CD4-positive, alpha-beta T cell (primary cell): ENCODE data around the gene PKNOX1. TPM values are rescaled to one million over a fixed set of nuclear protein-coding genes. Genes with fewer than 3 reads are reported as not detected.
"Not testable (repeated sequence)": the region's sequence is repeated elsewhere in the genome, so short reads cannot be mapped to it uniquely, and the experiment has no call there.

ENCODE experiments used
- ATAC-seq: fragments of 200-7000 bp; cut with Tn5 transposase; one replicate; pipeline ENCODE4 v1.10.0; 2022; ENCODE audit warnings: mild to moderate bottlenecking; ENCODE audit not compliant: poor library complexity
- CTCF ChIA-PET: fragments of 350-600 bp; sonication (Branson Sonifier 250); formaldehyde crosslinking; loops from one replicate; lab custom pipeline; 2021; ENCODE audit warnings: antibody characterized with exemption, inconsistent platforms; lab: Charles Lee
- POLR2A ChIA-PET: fragments of 350-600 bp; sonication (Branson Sonifier 250); formaldehyde crosslinking; loops from one replicate; lab custom pipeline; 2021; ENCODE audit warnings: antibody characterized with exemption, inconsistent platforms; lab: Charles Lee
- DNase-seq, 14 experiments: peaks; one replicate each; pipeline ENCODE4 v3.0.0-alpha.2; 2013 to 2020; ENCODE audit warnings: mixed read lengths in 2 of 14
- H3K27ac ChIP-seq, 2 donors: one replicate each; pipeline versions ENCODE4 v1.5.1 to v1.7.0; 2013; ENCODE audit warnings: low read length in 2 of 2, low read depth in 1 of 2, mild to moderate bottlenecking in 1 of 2
- H3K27me3 ChIP-seq, 2 experiments: 1 replicate in 1 of 2; 2 replicates in 1 of 2; pipeline versions ENCODE4 v1.6.1 to v1.7.0; 2013; ENCODE audit warnings: low read length in 2 of 2, control low read depth in 1 of 2, mild to moderate bottlenecking in 1 of 2, moderate library complexity in 1 of 2; ENCODE audit not compliant: insufficient read depth in 2 of 2, control insufficient read depth in 1 of 2
- H3K36me3 ChIP-seq: one replicate; pipeline ENCODE4 v1.6.1; 2013; ENCODE audit warnings: low read length, control low read depth; ENCODE audit not compliant: insufficient read depth
- H3K4me1 ChIP-seq: one replicate; pipeline ENCODE4 v1.6.1; 2013; ENCODE audit warnings: low read length, control low read depth; ENCODE audit not compliant: insufficient read depth
- H3K4me3 ChIP-seq: one replicate; pipeline ENCODE4 v1.5.1; 2013; ENCODE audit warnings: mild to moderate bottlenecking, low read length, moderate library complexity
- H3K9me3 ChIP-seq, 2 experiments: 1 replicate in 1 of 2; 2 replicates in 1 of 2; pipeline versions ENCODE4 v1.6.1 to v1.7.0; 2013; ENCODE audit warnings: low read length in 2 of 2, mild to moderate bottlenecking in 2 of 2, control low read depth in 1 of 2, moderate library complexity in 1 of 2; ENCODE audit not compliant: control insufficient read depth in 1 of 2, insufficient read depth in 1 of 2
- H3K27ac Mint-ChIP-seq: one replicate; pipeline ENCODE4 v1.8.0; 2020; ENCODE audit warnings: mixed read lengths
- H3K27me3 Mint-ChIP-seq: one replicate; pipeline ENCODE4 v1.8.0; 2021; ENCODE audit warnings: mixed read lengths
- H3K36me3 Mint-ChIP-seq: one replicate; pipeline ENCODE4 v1.8.0; 2021; ENCODE audit warnings: low read depth, mixed read lengths
- H3K4me1 Mint-ChIP-seq: one replicate; pipeline ENCODE4 v1.8.0; 2021; ENCODE audit warnings: low read depth, mixed read lengths
- H3K4me3 Mint-ChIP-seq: one replicate; pipeline ENCODE4 v1.8.0; 2020; ENCODE audit warnings: mild to moderate bottlenecking, mixed read lengths
- H3K9me3 Mint-ChIP-seq: one replicate; pipeline ENCODE4 v1.8.0; 2020; ENCODE audit warnings: mixed read lengths
- CTCF ChIP-seq: fragments of 200-600 bp; IDR thresholded peaks from one replicate; pipeline ENCODE4 v1.8.0; 2022; ENCODE audit warnings: antibody characterized with exemption, mild to moderate bottlenecking
- intact Hi-C, 2 experiments: fragments of 100-400 bp; cut with DNase I in 1 of 2; cut with micrococcal nuclease in 1 of 2; formaldehyde crosslinking; loops; one replicate each; pipeline versions ENCODE4 v1.15.1 to v1.9.0; 2023 to 2025; cut with DNase I, micrococcal nuclease
- total RNA-seq, 174 experiments: library from RNA in 2 of 174; stranded (reverse) in 2 of 174; gene quantifications; one replicate each; pipeline ENCODE4 v1.2.3 and lab custom pipeline; 2021 to 2026

Gene PKNOX1
- total RNA-seq, 2 experiments from 2014 or later, result 10.3 TPM

DNA sequence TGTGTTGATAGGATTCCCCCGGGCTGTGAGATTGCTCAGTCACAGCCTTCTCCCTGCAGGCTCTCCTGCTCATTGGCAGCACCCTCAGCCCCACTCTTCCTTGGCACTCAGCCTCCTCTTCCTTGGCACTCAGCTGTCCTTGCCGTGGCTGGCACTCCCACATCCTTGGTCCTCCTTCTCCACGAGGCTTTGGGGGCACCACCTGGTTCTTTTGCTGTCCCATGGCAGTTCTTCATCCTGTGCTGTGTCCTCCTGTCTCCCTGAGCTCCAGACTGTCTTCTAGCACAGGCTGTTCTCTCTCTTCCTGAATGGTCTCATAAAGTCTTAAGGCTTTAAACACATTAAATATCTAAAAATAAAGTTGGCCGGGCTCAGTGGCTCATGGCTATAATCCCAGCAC is 27.0 kb downstream of the PKNOX1 start:
- Histone ChIP-seq H3K27me3 (no peaks in the 10 kb centered on the region), H3K27ac (no peak overlapping the region), H3K4me1 (no peaks in the 10 kb centered on the region), H3K36me3 (peaks cover 19% of the 10 kb centered on the region), H3K4me3 (no peak overlapping the region), H3K9me3 (peaks cover 0 to 4% of the 10 kb centered on the region in 2 experiments)
- TF ChIP-seq CTCF, result no peak
- Mint-ChIP-seq H3K9me3 (peaks cover 7% of the 10 kb centered on the region), H3K27me3 (no peaks in the 10 kb centered on the region), H3K4me1 (peaks cover under 1% of the 10 kb centered on the region), H3K27ac (no peak overlapping the region), H3K4me3 (no peak overlapping the region), H3K36me3 (peaks cover 56% of the 10 kb centered on the region)
- intact Hi-C loops, result no loop called here
- ChIA-PET CTCF (no interaction called here), POLR2A (no interaction called here)
- DNase-seq (no peak), ATAC-seq (no peak)

GRCh38 chr21:43004926-43005325 is 30.6 kb downstream of the PKNOX1 start:
- Mint-ChIP-seq H3K4me1 (no peaks in the 10 kb centered on the region), H3K27me3 (no peaks in the 10 kb centered on the region), H3K36me3 (peaks cover 70% of the 10 kb centered on the region), H3K27ac (no peak overlapping the region), H3K4me3 (no peak overlapping the region), H3K9me3 (peaks cover 3% of the 10 kb centered on the region)
- no peak for ATAC-seq
- H3K4me3 ChIP-seq, result no peak overlapping the region
- H3K36me3 ChIP-seq, result peaks cover 33% of the 10 kb centered on the region
- intact Hi-C loops, result no loop called here
- ChIA-PET CTCF (no interaction called here), POLR2A (no interaction called here)
- H3K4me1 ChIP-seq, result no peaks in the 10 kb centered on the region
- DNase-seq, result no peak
- no peaks in the 10 kb centered on the region for H3K9me3 ChIP-seq
- H3K27ac ChIP-seq, result no peak overlapping the region
- TF ChIP-seq CTCF, result no peak
- H3K27me3 ChIP-seq, result no peaks in the 10 kb centered on the region

GRCh38 chr21:43005635-43006034 is 31.3 kb downstream of the PKNOX1 start:
- no peak overlapping the region for H3K4me3 Mint-ChIP-seq
- no peaks in the 10 kb centered on the region for H3K4me1 Mint-ChIP-seq
- DNase-seq, result no peak
- Histone ChIP-seq H3K27me3 (no peaks in the 10 kb centered on the region), H3K9me3 (no peaks in the 10 kb centered on the region), H3K36me3 (peaks cover 38% of the 10 kb centered on the region), H3K27ac (no peak overlapping the region), H3K4me1 (no peaks in the 10 kb centered on the region), H3K4me3 (no peak overlapping the region)
- H3K9me3 Mint-ChIP-seq, result no peaks in the 10 kb centered on the region
- TF ChIP-seq CTCF, result no peak
- no peak for ATAC-seq
- peaks cover 66% of the 10 kb centered on the region for H3K36me3 Mint-ChIP-seq
- no peak overlapping the region for H3K27ac Mint-ChIP-seq
- ChIA-PET CTCF (no interaction called here), POLR2A (no interaction called here)
- H3K27me3 Mint-ChIP-seq, result no peaks in the 10 kb centered on the region
- intact Hi-C loops, result no loop called here

DNA sequence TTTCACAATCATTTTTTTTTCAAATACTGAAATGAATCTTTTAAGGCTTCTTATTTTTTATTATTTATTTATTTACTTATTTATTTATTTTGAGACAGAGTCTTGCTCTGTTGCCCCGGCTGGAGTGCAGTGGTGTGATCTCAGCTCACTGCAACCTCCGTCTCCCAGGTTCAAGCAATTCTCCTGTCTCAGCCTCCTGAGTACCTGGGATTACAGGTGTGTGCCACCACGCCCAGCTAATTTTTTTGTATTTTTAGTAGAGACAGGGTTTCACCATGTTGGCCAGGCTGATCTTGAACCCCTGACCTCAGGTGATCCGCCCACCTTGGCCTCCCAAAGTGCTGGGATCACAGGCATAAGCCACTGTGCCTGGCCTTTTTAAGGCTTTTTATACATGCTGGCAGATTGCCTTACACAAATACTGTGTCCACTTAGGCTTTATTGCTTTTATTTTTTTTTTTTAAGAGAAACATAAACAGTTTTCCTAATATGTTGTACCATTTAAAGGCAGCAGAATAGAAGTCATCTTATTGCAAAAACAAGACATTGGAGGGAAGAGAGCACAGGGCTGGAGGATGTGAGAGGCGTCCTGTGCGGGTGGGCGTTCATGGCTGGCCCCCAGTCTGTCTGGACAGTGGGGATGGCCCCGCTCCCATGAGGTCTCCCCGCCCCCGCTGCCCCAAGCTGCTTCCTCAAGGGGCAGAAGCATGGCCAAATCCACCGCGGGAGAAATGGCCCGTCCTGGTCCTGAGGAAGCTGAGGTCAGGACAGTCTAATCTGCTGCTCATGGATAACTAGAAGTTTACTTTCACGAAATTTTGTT is 31.9 kb downstream of the PKNOX1 start:
- DNase-seq, POLR2A ChIA-PET, H3K4me3 ChIP-seq, H3K27me3 Mint-ChIP-seq, CTCF ChIA-PET, ATAC-seq, H3K4me1 Mint-ChIP-seq, H3K9me3 Mint-ChIP-seq, H3K4me3 Mint-ChIP-seq, H3K9me3 ChIP-seq, H3K4me1 ChIP-seq, intact Hi-C loops, H3K27ac ChIP-seq, H3K27me3 ChIP-seq, H3K27ac Mint-ChIP-seq: not testable (repeated sequence)
- peaks cover 39% of the 10 kb centered on the region for H3K36me3 ChIP-seq
- H3K36me3 Mint-ChIP-seq, result peaks cover 64% of the 10 kb centered on the region
